GM12875 (cell line): ENCODE data around the gene GPATCH11.

ENCODE experiments used
- H3K4me3 ChIP-seq: one replicate; pipeline ENCODE4 v1.5.1; 2011; ENCODE audit warnings: low read depth, low read length, control low read depth
- TF ChIP-seq, protein P1 (sequence below): IDR thresholded peaks from 2 replicates; pipeline ENCODE4 v1.5.1; 2011; ENCODE audit warnings: low read depth, mild to moderate bottlenecking, control low read depth, inconsistent platforms, low read length, moderate library complexity, borderline replicate concordance; ENCODE audit not compliant: insufficient read depth

Gene GPATCH11

DNA sequence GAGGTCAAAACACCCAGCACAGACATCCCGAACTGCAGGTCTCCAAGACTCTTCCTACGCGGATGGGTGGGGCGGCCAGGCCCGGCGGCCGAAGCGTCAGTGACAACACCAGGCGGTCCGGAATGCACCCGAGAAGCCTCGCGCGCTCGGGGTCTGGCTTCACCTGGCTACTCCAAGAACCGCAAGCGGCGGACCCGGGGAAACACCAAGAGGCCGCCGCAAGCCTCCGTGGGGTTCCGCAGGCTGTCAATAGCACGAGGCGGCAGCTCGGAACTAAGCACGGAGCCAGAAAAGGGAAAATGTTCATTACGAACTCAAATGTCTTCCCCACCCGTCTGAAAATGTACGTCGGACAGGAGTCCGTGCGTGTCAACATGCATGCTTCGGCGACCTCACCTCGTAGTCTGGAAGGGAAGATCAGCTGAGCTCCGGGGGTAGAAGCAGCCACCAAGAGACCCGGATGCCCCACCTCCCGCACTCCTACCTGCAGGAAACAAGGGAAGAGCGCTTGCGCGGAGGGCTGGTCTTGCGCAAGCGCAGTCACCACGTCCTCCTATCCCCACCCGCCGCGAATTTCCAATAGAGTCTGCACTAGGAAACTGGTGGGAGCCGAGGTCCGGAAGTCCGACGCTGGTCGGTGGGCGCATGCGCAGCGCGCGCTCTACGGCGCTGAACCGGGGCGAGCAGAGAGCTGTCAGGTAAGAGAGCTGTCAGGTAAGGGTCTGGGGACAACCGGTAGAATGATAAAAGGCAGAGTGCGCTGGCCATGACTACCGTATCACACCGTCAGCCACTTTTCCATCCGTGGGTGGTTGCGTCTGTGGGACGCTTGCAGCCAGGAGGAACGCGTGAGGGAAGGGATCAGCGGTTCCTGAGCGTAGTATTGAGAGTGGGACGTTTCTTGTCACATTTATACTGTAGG, at the start of gene GPATCH11, which contains the start of gene HEATR5B:
GPATCH11 (plus strand) TSS at position 646 of the 922 bp plus-strand sequence. CDS start 3,864 bp downstream, outside the sequence.
HEATR5B (minus strand) TSS at position 500 of the 922 bp plus-strand sequence. CDS start 958 bp downstream, outside the sequence.
- peak within 1 kb of the TSS; percentile 72 for H3K4me3 ChIP-seq
- TF ChIP-seq, protein P1, sequence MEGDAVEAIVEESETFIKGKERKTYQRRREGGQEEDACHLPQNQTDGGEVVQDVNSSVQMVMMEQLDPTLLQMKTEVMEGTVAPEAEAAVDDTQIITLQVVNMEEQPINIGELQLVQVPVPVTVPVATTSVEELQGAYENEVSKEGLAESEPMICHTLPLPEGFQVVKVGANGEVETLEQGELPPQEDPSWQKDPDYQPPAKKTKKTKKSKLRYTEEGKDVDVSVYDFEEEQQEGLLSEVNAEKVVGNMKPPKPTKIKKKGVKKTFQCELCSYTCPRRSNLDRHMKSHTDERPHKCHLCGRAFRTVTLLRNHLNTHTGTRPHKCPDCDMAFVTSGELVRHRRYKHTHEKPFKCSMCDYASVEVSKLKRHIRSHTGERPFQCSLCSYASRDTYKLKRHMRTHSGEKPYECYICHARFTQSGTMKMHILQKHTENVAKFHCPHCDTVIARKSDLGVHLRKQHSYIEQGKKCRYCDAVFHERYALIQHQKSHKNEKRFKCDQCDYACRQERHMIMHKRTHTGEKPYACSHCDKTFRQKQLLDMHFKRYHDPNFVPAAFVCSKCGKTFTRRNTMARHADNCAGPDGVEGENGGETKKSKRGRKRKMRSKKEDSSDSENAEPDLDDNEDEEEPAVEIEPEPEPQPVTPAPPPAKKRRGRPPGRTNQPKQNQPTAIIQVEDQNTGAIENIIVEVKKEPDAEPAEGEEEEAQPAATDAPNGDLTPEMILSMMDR, result no peak

DNA sequence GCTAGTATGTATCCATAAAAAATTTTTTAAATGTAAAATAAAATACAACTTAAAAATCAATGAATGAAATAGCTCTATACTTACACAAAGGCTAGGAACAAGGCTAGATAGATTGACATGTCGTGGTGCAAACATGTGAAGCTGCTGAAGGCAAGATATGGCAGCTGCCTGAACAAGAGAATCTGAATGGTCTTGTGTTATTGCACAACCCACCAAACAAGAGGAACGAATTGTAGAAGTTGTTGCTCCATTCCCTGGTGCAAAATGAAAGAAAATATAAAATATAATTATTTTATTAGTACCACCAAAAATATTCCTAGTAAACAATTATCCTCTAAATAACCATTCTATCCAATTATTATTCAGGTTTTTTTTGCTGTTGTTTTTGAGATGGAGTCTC, 46.5 kb upstream of the GPATCH11 start:
- H3K4me3 ChIP-seq, result no peak overlapping the region
- TF ChIP-seq, protein P1, result no peak

DNA sequence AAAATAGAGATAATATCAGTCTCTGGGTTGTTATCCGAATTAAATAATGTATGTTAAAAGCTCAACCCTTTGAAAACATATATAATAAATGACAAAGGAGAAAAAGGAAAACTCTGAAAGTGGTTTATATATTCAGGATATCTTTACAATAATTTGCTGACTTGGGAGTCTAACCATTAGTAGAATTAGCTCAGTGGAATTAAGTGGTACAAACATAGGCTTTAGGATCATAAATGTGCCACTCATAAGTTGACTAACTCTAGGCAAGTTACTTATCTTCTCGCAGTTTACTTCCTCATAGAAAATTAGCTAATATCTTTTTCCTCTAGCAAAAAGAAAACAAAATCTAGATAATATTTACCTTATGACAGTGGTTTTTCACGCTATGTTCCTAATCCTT, 44.7 kb upstream of the GPATCH11 start:
- TF ChIP-seq, protein P1, result no peak
- H3K4me3 ChIP-seq, result no peak overlapping the region

DNA sequence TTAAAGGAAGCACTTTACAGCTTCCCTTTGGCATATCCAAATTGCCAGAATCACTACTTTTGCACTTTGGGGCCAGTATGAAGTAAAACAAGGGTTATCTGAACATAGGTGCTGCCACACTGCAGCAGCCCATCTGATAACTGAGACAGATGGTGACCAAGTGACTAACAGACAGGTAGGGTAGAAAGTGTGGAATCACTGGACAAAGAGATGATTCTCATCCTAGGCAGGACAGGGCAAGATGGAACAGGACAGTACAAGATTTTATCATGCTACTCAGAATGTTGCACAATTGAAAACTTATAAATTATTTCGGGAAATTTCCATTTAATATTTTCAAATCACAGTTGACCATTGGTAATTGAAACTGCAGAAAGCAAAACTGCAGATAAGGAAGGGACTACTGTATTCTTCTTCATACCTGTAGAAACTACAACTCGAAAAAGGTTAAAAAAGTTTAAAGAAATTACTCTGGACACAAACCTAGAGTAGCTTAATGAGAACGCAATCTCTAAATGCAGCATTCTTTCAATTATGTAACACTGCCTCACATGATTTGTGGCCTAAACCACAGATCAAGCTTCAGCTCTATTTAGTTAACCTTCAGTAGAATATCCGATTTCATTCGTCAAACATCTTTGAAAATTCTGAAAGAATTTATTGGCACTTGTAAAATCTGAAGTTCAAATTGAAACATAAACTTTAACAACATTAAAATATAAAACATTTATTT, 31.6 kb upstream of the GPATCH11 start:
- no peak overlapping the region for H3K4me3 ChIP-seq
- TF ChIP-seq, protein P1, result no peak

DNA sequence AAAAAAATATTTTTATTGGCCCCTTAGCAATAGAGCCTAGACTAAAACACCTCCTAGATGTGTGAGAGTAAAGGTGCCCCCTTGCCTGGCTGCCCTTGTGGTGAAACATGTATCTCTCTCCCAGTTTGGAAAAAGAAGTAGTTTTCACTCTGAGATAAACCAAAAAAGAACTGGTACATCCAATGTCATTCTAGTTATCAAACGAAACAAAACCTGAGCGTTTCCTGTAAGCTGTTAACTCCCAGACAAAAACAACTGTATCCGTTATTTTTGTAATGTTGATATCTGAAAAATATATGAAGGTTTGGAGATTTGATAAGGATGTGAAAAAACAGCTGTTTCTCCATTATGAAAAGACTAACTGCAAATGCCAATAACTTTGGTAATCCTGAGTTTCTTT, 24.5 kb upstream of the GPATCH11 start:
- TF ChIP-seq, protein P1, result no peak
- no peak overlapping the region for H3K4me3 ChIP-seq

DNA sequence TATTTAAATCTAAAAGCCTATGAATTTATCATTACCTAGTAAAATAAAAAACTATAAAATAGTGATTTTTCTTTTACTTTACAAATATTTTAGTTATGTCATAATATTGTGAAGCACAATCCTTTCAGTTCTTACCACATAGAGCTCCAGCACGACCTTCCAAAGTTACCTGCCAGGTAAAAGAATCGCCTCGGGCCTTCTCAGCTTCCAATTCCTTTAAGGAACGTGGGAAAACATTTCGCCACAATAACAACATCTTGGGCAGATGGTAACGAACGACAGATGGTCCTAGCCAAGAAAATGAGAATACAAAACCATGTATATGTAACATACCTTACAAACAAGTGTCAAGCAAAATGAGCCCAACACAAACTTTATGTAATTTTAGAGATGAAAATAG, 23.9 kb upstream of the GPATCH11 start:
- no peak overlapping the region for H3K4me3 ChIP-seq
- TF ChIP-seq, protein P1, result no peak
